Measurements from ENCODE around the gene RAD51B. TPM values are rescaled to one million over a fixed set of nuclear protein-coding genes. Genes with fewer than 3 reads are reported as not detected.
A peak's percentile ranks its signal among the peaks of the same experiment; 100 is the strongest.

The RAD51B gene
- polyA plus RNA-seq, 3 donors: 3.6 to 11.6 (median 9.4) TPM

DNA sequence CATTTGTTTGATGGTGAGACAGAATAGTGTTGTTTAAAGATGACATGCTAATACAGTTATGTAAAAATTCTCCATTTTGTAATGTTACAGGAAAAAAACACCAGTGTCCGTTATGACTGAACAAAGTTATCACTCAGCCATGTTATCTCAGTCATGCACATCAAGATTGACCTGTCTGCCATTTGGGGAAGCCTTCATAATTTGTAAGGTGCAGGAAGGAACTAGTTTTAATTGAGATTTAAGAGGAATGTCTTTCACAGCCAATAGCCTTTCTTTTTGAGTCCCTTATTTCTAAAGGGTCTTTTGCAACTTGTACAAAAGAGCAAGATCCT, 432.2 kb downstream of the RAD51B start:
- intact Hi-C loops (cut with micrococcal nuclease): loop anchor here in 1 of 2 donors (5.0 kb wide), 1 partner anchor 566 kb away; no protein-coding TSS in a partner anchor

DNA sequence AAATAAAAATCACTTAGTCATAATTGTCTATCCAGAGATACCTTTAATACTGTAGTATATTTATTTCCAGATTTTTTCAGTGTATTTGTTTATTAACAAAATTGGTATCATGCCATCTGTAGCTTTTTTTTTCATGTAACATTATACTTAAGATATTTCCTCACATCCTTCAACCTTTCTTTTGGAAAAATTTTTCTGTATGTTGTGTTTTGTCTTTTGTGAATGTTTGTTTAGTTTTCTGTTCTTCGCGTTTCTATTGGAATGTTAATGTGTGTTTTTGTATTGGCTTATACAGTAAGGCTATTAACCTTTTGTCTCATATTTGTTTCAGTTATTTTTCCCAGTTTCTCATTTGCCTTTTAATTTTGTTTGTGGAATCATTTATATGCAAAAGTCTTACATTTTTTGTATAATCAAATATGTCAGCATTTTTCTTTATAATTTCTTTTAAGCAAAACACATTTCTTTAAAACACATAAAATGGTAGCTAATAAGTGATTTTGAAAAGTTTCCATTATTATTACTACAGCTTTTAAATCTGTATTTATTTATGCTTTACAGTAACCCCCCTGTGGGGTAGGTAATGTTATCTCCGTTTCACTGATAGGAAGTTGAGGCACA, 433.7 kb downstream of the RAD51B start:
- peaks cover 7% of the 10 kb centered on the region for H3K4me1 Mint-ChIP-seq
- no peak overlapping the region for H3K4me2 ChIP-seq (replicated peaks; ENCODE audit: extremely low read depth, low read length, poor library complexity, severe bottlenecking)
- no peaks in the 10 kb centered on the region for H3K27me3 ChIP-seq (ENCODE audit: control insufficient read depth in 2 of 2, insufficient read depth in 2 of 2, low read length in 2 of 2)
- peak overlapping the region in 1 of 7 donors; percentile 41 for H3K27ac Mint-ChIP-seq
- H3K4me3 ChIP-seq (replicated peaks in 1 of 3; ENCODE audit: low read depth in 2 of 3, low read length in 3 of 3): no peak overlapping the region
- intact Hi-C loops (cut with micrococcal nuclease): loop anchor here in 1 of 2 donors (5.0 kb wide), 1 partner anchor 564 kb away; no protein-coding TSS in a partner anchor
- H3K36me3 ChIP-seq (replicated peaks in 1 of 2; ENCODE audit: control insufficient read depth in 1 of 2, insufficient read depth in 2 of 2, low read length in 2 of 2): no peaks in the 10 kb centered on the region
- H3K27me3 Mint-ChIP-seq (ENCODE audit: low read depth in 3 of 3): peaks cover 0 to 3% (median 2%) of the 10 kb centered on the region in 3 donors
- no peak overlapping the region for H3K27ac ChIP-seq (ENCODE audit: low read depth in 1 of 2, low read length in 2 of 2)
- H3K4me3 Mint-ChIP-seq: no peak overlapping the region
- no peaks in the 10 kb centered on the region for H3K79me2 ChIP-seq (ENCODE audit: insufficient read depth, low read length)
- WGBS (ENCODE audit: insufficient coverage): no CpG with 5 or more reads among the region's 3 CpGs
- no peaks in the 10 kb centered on the region for H3K9me3 ChIP-seq (replicated peaks in 1 of 2; ENCODE audit: control insufficient read depth in 1 of 2, insufficient read depth in 1 of 2, low read length in 2 of 2)
- no peaks in the 10 kb centered on the region for H4K20me1 ChIP-seq (ENCODE audit: insufficient read depth, low read length)
- TF ChIP-seq, protein P1, sequence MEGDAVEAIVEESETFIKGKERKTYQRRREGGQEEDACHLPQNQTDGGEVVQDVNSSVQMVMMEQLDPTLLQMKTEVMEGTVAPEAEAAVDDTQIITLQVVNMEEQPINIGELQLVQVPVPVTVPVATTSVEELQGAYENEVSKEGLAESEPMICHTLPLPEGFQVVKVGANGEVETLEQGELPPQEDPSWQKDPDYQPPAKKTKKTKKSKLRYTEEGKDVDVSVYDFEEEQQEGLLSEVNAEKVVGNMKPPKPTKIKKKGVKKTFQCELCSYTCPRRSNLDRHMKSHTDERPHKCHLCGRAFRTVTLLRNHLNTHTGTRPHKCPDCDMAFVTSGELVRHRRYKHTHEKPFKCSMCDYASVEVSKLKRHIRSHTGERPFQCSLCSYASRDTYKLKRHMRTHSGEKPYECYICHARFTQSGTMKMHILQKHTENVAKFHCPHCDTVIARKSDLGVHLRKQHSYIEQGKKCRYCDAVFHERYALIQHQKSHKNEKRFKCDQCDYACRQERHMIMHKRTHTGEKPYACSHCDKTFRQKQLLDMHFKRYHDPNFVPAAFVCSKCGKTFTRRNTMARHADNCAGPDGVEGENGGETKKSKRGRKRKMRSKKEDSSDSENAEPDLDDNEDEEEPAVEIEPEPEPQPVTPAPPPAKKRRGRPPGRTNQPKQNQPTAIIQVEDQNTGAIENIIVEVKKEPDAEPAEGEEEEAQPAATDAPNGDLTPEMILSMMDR (IDR thresholded peaks at IDR 0.05): no peak
- H3K36me3 Mint-ChIP-seq: peaks cover 0 to 3% of the 10 kb centered on the region in 2 donors
- no peak for DNase-seq
- H2AFZ ChIP-seq (ENCODE audit: insufficient read depth, low read depth, low read length, poor library complexity, severe bottlenecking): no peak overlapping the region
- peaks cover 0 to 2% (median 0%) of the 10 kb centered on the region in 7 donors for H3K9me3 Mint-ChIP-seq
- H3K9ac ChIP-seq (ENCODE audit: insufficient read depth, low read length, poor library complexity, severe bottlenecking): no peak overlapping the region
- peaks cover 6 to 9% of the 10 kb centered on the region in 2 donors for H3K4me1 ChIP-seq (ENCODE audit: control insufficient read depth in 1 of 2, insufficient read depth in 2 of 2, low read length in 2 of 2)

More for the DNA sequence above, 432.2 kb downstream of the RAD51B start:
- Mint-ChIP-seq H3K27me3 (ENCODE audit: low read depth in 3 of 3) (peaks cover 0 to 3% (median 2%) of the 10 kb centered on the region in 3 donors), H3K9me3 (peaks cover 0 to 2% (median 0%) of the 10 kb centered on the region in 7 donors), H3K4me3 (no peak overlapping the region), H3K36me3 (peaks cover 0 to 3% of the 10 kb centered on the region in 2 donors), H3K27ac (no peak overlapping the region), H3K4me1 (peaks cover 19% of the 10 kb centered on the region)
- H2AFZ ChIP-seq (ENCODE audit: insufficient read depth, low read depth, low read length, poor library complexity, severe bottlenecking): no peak overlapping the region
- no CpG with 5 or more reads among the region's 1 CpG for WGBS (ENCODE audit: insufficient coverage)
- no peaks in the 10 kb centered on the region for H3K36me3 ChIP-seq (replicated peaks in 1 of 2; ENCODE audit: control insufficient read depth in 1 of 2, insufficient read depth in 2 of 2, low read length in 2 of 2)
- H3K27ac ChIP-seq (ENCODE audit: low read depth in 1 of 2, low read length in 2 of 2): no peak overlapping the region
- no peak overlapping the region for H3K4me3 ChIP-seq (replicated peaks in 1 of 3; ENCODE audit: low read depth in 2 of 3, low read length in 3 of 3)
- peaks cover 16 to 21% of the 10 kb centered on the region in 2 donors for H3K4me1 ChIP-seq (ENCODE audit: control insufficient read depth in 1 of 2, insufficient read depth in 2 of 2, low read length in 2 of 2)
- H4K20me1 ChIP-seq (ENCODE audit: insufficient read depth, low read length): no peaks in the 10 kb centered on the region
- H3K4me2 ChIP-seq (replicated peaks; ENCODE audit: extremely low read depth, low read length, poor library complexity, severe bottlenecking): no peak overlapping the region
- no peaks in the 10 kb centered on the region for H3K27me3 ChIP-seq (ENCODE audit: control insufficient read depth in 2 of 2, insufficient read depth in 2 of 2, low read length in 2 of 2)
- H3K9ac ChIP-seq (ENCODE audit: insufficient read depth, low read length, poor library complexity, severe bottlenecking): no peak overlapping the region
- H3K9me3 ChIP-seq (replicated peaks in 1 of 2; ENCODE audit: control insufficient read depth in 1 of 2, insufficient read depth in 1 of 2, low read length in 2 of 2): no peaks in the 10 kb centered on the region
- TF ChIP-seq, protein P1 (IDR thresholded peaks at IDR 0.05): no peak
- no peaks in the 10 kb centered on the region for H3K79me2 ChIP-seq (ENCODE audit: insufficient read depth, low read length)
- DNase-seq: no peak
